Measurements from ENCODE around the gene DIRAS2. TPM values are rescaled to one million over a fixed set of nuclear protein-coding genes. Genes with fewer than 3 reads are reported as not detected.

The DIRAS2 gene
- total RNA-seq, 2 experiments from 2014 or later = not detected

DNA sequence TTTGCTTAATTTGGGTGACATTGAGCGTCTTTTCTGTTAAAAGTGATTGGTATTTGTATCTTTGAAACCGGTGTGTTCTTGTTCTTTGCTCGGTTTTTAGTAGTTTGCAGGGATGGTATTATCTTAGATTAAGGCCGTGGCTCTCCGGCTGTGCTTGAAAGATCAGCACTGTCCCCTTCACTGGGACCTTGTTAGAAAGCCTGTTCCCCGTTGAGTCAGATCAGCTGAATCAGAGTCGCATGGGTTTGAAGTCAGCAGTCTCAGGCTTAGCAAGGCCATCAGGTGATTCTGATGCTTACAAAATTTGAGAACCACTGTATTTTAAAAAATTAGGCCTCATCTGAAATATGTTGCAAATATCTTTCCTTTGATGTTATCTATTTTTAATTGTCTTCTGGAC, 5.0 kb downstream of the DIRAS2 start:
- no peaks in the 10 kb centered on the region for H3K36me3 ChIP-seq (ENCODE audit: insufficient read depth, low read length)
- no peak overlapping the region for H3K27ac ChIP-seq (ENCODE audit: low read depth, low read length, poor library complexity, severe bottlenecking)
- no TSS peak for BruUV-seq (replicated peaks)
- no peak for DNase-seq (ENCODE audit: low spot score)
- H3K4me1 ChIP-seq (ENCODE audit: insufficient read depth, low read length, poor library complexity, severe bottlenecking) = no peaks in the 10 kb centered on the region
- TF ChIP-seq, protein P1, sequence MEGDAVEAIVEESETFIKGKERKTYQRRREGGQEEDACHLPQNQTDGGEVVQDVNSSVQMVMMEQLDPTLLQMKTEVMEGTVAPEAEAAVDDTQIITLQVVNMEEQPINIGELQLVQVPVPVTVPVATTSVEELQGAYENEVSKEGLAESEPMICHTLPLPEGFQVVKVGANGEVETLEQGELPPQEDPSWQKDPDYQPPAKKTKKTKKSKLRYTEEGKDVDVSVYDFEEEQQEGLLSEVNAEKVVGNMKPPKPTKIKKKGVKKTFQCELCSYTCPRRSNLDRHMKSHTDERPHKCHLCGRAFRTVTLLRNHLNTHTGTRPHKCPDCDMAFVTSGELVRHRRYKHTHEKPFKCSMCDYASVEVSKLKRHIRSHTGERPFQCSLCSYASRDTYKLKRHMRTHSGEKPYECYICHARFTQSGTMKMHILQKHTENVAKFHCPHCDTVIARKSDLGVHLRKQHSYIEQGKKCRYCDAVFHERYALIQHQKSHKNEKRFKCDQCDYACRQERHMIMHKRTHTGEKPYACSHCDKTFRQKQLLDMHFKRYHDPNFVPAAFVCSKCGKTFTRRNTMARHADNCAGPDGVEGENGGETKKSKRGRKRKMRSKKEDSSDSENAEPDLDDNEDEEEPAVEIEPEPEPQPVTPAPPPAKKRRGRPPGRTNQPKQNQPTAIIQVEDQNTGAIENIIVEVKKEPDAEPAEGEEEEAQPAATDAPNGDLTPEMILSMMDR (conservative IDR thresholded peaks at IDR 0.05; ENCODE audit: low read length) = no peak
- TF ChIP-seq EZH2phosphoT487 (IDR thresholded peaks at IDR 0.05; ENCODE audit: borderline replicate concordance, low read depth, low read length) = no peak
- intact Hi-C loops (cut with micrococcal nuclease; ENCODE audit: unreplicated experiment) = no loop called here
- CTCF ChIA-PET (ENCODE audit: unreplicated experiment) = no interaction called here
- H2AFZ ChIP-seq (ENCODE audit: low read length) = no peak overlapping the region
- H3K9me2 ChIP-seq (ENCODE audit: insufficient read depth, low read length) = no peaks in the 10 kb centered on the region
- H3K4me2 ChIP-seq (ENCODE audit: low read length) = no peak overlapping the region
- no peaks in the 10 kb centered on the region for H3K9me3 ChIP-seq (ENCODE audit: low read length)
- H4K20me1 ChIP-seq (ENCODE audit: insufficient read depth, low read length) = no peaks in the 10 kb centered on the region
- POLR2A ChIA-PET = no interaction called here
- H3K79me2 ChIP-seq (ENCODE audit: insufficient read depth, low read depth, low read length) = no peaks in the 10 kb centered on the region
- no peak overlapping the region for H3K4me3 ChIP-seq (ENCODE audit: low read depth, low read length, poor library complexity, severe bottlenecking)

DNA sequence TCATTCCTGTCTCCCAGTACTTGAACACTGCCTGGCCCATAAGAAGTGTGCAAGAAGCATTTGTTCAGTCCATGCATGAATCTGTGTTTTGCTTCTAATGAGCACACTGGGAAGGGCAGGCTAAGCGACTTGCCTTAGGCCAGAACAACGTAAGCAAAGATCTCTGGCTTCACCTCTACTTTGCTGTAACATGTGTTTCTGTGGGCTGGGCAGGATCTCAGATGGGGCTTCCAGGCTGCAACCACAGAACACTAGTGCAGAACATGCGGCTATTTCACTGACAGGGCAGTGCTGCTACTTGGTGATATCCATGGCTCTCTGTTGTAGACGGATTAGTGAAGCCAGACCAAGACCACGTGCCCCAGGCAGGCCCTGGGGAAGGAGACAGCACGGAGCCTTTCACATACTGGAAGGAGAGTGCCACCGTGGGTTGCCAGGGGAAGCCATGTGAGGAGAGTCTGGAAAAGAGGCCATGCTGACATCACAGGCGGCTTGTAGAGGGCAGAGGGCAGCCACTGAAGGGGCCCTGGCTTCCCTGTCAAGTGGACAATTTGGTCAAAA, 9.9 kb downstream of the DIRAS2 start:
- no peak for TF ChIP-seq EZH2phosphoT487 (IDR thresholded peaks at IDR 0.05; ENCODE audit: borderline replicate concordance, low read depth, low read length)
- TF ChIP-seq, protein P1 (conservative IDR thresholded peaks at IDR 0.05; ENCODE audit: low read length) = no peak
- no TSS peak for BruUV-seq (replicated peaks)
- POLR2A ChIA-PET = no interaction called here

DNA sequence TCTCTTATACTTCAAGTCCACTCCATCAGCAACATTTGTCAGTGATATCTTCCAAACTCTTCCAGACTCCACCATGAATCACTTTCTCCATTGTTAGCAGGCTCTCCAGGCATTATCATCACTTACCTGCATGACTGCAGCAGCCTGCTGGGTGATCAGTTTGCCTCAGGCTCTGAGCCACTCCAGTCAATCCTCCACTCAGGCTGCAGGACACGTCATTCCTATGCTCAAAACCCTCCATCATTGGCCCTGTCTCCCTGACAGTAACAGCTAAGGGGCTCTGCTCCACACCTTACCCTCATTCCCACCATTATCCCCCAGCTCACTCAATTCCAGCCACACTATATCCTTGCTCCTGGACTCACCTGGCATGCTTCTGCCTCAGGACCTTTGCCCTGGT, 10.7 kb downstream of the DIRAS2 start:
- Histone ChIP-seq H3K9me3 (ENCODE audit: low read length) (no peaks in the 10 kb centered on the region), H2AFZ (ENCODE audit: low read length) (no peak overlapping the region), H3K4me1 (ENCODE audit: insufficient read depth, low read length, poor library complexity, severe bottlenecking) (no peaks in the 10 kb centered on the region), H3K27ac (ENCODE audit: low read depth, low read length, poor library complexity, severe bottlenecking) (no peak overlapping the region), H3K4me3 (ENCODE audit: low read depth, low read length, poor library complexity, severe bottlenecking) (no peak overlapping the region), H3K4me2 (ENCODE audit: low read length) (no peak overlapping the region), H4K20me1 (ENCODE audit: insufficient read depth, low read length) (no peaks in the 10 kb centered on the region), H3K36me3 (ENCODE audit: insufficient read depth, low read length) (no peaks in the 10 kb centered on the region), H3K9me2 (ENCODE audit: insufficient read depth, low read length) (no peaks in the 10 kb centered on the region), H3K79me2 (ENCODE audit: insufficient read depth, low read depth, low read length) (no peaks in the 10 kb centered on the region)
- CTCF ChIA-PET (ENCODE audit: unreplicated experiment) = no interaction called here
- intact Hi-C loops (cut with micrococcal nuclease; ENCODE audit: unreplicated experiment) = no loop called here
- BruUV-seq (replicated peaks) = no TSS peak
- DNase-seq (ENCODE audit: low spot score) = no peak
- no peak for TF ChIP-seq EZH2phosphoT487 (IDR thresholded peaks at IDR 0.05; ENCODE audit: borderline replicate concordance, low read depth, low read length)
- TF ChIP-seq, protein P1 (conservative IDR thresholded peaks at IDR 0.05; ENCODE audit: low read length) = no peak
- POLR2A ChIA-PET = no interaction called here

More for the DNA sequence above, 9.9 kb downstream of the DIRAS2 start:
- Histone ChIP-seq H3K79me2 (ENCODE audit: insufficient read depth, low read depth, low read length) (no peaks in the 10 kb centered on the region), H3K4me3 (ENCODE audit: low read depth, low read length, poor library complexity, severe bottlenecking) (no peak overlapping the region), H3K4me2 (ENCODE audit: low read length) (no peak overlapping the region), H2AFZ (ENCODE audit: low read length) (no peak overlapping the region), H3K36me3 (ENCODE audit: insufficient read depth, low read length) (no peaks in the 10 kb centered on the region), H3K4me1 (ENCODE audit: insufficient read depth, low read length, poor library complexity, severe bottlenecking) (no peaks in the 10 kb centered on the region), H4K20me1 (ENCODE audit: insufficient read depth, low read length) (no peaks in the 10 kb centered on the region), H3K27ac (ENCODE audit: low read depth, low read length, poor library complexity, severe bottlenecking) (no peak overlapping the region), H3K9me2 (ENCODE audit: insufficient read depth, low read length) (no peaks in the 10 kb centered on the region), H3K9me3 (ENCODE audit: low read length) (no peaks in the 10 kb centered on the region)
- intact Hi-C loops (cut with micrococcal nuclease; ENCODE audit: unreplicated experiment) = no loop called here
- CTCF ChIA-PET (ENCODE audit: unreplicated experiment) = no interaction called here
- DNase-seq (ENCODE audit: low spot score) = no peak

Data from OCI-LY7 (cell line).